Activated T-cell treated with anti-CD3 and anti-CD28 coated beads, Interleukin-2, amount 50 U/mL, for 48 hours (primary cell): ENCODE measurements around the gene GTF2A1L.
"Not testable (repeated sequence)": the region's sequence is repeated elsewhere in the genome, so short reads cannot be mapped to it uniquely, and the experiment has no call there.

ENCODE experiments used
- DNase-seq, 2 experiments: peaks; one replicate each; pipeline ENCODE4 v3.0.0-alpha.2; 2020

GTF2A1L gene, protein sequence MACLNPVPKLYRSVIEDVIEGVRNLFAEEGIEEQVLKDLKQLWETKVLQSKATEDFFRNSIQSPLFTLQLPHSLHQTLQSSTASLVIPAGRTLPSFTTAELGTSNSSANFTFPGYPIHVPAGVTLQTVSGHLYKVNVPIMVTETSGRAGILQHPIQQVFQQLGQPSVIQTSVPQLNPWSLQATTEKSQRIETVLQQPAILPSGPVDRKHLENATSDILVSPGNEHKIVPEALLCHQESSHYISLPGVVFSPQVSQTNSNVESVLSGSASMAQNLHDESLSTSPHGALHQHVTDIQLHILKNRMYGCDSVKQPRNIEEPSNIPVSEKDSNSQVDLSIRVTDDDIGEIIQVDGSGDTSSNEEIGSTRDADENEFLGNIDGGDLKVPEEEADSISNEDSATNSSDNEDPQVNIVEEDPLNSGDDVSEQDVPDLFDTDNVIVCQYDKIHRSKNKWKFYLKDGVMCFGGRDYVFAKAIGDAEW

DNA sequence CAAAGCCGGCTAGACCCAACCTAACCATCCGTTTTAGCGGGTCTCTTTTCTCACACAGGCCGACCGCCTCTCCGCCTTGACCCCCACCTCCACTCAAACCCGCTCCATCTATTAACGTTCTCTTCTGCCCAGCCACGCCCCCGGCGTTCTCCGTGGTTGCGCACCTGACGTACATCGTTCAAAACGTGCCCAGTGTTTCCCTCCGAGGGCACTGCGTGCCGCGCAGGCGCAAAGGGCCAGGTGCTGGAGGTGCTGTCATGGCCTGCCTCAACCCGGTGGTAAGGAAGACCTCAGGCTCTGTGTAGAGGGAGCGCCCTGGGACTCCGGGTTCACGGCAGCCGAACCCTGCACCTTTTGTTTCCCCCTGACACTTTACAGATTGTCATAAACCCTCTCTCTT is at the start of gene GTF2A1L:
GTF2A1L (plus strand) TSS at position 239 of the 400 bp plus-strand sequence; CDS start at position 258, 19 bp downstream.
- DNase-seq, result no peak

DNA sequence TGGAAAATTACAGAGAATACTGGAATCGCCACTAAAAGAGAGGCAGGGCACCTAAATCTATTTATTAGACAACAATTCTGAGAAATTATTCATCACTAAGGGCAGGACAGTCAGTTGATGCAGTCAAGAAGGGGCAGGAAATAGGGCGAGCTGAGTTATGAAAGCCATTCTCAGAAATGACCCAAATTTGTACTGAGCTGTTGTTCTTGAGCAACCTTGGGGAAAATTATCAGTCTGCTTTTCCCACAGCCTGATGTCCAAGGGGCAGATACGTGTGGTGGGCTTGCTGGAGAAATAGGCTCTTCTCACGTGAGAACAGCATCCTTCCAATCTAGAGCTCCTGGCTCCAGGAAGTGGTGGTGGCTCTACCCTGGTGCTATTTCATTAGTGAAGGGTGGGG is 49.1 kb upstream of the GTF2A1L start:
- no peak for DNase-seq

DNA sequence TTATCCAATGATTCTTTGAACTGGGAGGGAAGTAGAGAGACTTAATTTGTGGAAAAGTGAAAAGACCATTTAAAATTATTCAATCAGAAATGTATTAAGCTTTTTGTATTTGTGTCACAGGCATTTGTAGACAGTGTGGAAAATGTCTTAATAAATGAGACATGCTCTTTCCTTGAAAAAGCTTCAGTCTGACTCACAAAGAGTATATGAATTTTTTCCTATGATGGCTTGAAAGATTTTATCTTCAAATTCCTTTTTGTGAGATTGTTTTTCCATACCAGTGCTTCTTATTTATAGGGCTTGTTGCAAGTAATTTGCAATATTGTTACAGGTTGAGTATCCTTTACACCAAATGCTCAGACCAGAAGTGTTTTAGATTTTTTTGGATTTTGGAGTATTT is 48.2 kb upstream of the GTF2A1L start:
- no peak for DNase-seq

DNA sequence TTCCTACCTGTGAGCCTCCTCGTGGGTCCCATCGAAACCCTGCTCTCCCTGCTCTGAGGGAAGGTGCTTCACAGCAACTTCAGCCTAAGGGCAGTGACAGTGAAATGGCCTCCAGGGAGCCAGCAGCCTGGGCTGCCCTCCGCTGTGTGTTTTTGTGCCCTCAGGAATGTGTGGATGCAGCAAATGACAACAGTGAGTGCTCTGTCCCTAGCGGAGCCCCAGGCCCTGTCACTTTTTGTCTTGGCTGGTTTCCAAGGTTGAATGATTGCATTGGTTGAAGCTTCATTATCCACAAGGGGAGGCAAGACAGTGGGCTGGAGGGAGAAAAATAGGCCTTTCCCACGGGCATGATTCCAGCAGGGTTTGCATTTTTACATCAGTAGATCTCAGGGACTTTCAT is 44.8 kb upstream of the GTF2A1L start:
- no peak for DNase-seq

DNA sequence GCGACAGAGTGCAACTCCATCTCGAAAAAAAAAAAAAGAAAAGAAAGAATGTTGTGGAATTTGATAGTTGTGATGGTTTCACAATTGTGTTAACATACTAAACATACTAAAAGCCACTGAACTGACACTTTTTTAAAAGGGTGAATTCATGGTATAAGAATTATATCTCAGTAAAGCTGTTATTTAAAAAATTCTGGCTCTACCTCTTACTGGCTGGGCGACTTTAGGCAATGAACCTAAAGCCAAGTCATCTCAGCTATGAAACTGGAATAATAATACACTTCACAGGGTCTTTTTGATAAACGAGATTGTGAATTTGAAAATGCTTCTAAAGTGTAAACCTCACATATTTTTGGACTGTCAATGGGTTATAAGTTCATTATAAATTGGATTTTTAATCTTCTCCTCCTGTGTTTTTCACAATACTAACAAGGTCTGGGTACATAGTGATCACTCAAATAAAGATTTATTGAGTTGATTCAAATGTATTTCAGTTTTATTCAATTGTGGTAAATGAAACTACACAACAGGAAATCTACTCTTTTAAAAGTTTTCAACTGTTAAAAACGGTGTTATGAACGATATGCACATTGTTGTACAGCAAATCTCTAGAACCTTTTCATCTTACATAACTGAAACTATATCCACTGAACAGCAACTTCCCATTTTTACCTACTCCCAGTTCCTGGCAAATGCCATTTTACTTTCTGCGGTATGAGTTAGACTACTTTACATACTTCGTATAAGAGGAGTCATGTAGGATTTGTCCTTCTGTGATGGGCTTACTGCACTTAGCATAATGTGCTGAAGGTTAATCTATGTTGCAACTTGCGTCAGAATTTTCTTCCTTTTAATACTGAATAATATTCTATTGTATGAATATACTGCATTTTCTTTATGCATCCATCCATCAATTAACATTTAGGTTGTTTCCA is 43.0 kb upstream of the GTF2A1L start:
- DNase-seq, result no peak

DNA sequence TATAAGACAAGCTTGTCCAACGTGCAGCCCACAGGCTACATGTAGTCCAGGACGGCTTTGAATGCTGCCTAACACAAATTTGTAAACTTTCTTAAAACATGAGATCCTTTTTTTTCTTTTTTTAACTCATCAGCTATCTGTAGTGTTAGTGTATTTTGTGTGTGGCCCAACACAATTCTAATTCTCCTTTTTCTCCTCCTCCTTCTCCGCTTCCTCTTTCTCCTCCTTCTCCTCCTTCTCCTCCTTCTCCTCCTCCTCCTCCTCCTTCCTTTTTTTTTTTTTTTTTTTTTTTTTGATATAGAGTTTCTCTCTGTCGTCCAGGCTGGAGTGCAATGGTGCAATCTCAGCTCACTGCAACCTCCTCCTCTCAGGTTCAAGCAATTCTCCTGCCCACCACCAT is 39.3 kb upstream of the GTF2A1L start:
- no peak for DNase-seq

DNA sequence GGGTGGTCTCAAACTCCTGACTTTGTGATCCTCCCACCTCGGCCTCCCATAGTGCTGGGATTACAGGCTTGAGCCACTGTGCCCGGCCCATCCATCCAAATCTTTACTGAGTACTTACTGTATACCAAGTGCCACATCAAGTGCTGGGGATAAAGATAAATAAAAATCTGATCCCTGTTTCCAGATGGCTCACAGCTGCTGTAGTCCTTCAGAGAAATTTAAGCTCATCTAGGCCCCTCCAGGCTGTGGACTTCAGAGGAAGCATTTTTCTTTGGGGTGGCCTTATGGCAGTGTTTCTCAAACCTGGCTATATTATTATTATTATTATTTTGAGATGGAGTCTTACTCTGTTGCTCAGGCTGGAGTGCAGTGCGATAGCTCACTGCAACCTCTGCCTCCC is 33.7 kb upstream of the GTF2A1L start:
- DNase-seq, result no peak

DNA sequence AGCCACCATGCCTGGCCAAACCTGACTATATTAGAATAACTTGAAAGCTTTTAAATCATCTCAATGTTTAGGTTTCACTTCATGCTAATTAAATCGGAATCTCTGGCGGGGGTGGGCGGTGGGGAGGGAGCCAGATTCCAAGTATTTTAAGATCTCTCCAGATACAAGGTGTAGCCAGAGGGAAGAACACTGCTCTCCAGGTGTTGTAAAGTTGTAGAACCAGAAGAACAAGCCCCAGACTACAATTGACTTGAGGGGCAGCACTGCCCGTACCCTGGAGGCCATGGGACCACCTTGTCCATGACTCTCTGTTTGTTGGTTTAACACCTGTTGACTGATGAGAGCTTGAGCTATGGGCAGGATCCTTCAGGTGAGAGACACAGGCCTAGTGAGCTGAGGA is 33.1 kb upstream of the GTF2A1L start:
- no peak for DNase-seq

DNA sequence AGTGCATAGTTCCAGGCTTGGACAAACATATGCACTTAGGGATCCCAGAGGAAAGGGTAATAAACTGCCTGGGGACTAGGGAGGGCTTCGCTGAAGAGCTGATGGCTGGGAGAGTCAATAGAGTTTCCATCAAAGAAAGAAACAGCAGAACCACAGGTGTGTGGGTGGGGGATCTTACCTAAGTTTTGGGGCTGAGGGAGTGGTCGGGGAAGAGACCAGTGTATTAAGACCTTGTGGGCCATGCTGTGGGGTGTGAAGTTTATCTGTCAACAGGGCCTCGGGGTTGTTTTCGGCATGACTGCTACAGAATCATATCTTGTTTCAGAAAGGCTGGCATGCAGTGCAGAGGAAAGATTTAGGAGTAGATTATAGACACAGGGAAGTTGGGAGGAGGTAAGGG is 31.2 kb upstream of the GTF2A1L start:
- no peak for DNase-seq

DNA sequence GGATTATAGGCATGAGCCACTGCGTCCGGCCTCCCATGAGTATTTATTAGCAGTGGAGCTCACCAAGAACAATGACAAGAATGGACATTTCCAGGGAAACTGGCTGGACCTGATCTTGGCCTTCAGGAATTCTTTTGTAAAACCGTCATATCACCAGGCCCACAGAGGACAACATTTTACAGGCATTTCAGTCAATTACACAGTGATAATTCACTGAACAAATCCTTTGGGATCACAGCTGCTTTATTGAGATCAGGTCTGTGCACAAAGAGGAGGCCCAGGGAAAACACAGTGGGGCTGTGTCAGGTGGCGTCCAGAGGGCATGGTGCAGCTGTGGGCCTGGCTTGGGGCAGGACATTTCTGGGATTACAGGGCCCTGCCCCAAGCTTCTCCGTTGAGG is 30.1 kb upstream of the GTF2A1L start:
- no peak for DNase-seq

DNA sequence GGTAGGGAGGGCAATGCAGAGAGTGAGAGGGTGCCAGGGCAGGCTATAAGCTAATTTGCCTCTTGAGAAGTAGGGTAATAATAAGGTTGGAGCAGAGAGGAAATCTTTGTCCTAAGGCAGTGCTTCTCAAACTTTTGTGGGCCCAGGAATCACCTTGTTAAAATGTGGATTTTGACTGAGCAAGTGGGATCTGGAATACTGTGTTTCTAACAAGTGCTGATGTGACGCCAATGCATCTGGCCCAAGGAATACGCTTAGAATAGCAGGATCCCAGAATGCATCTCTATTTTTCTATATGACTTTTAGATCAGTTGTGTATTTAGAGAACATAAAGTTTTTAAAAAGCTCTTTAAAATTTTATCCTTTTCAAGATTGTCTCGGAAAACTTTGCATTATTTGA is 29.7 kb upstream of the GTF2A1L start:
- DNase-seq, result no peak

DNA sequence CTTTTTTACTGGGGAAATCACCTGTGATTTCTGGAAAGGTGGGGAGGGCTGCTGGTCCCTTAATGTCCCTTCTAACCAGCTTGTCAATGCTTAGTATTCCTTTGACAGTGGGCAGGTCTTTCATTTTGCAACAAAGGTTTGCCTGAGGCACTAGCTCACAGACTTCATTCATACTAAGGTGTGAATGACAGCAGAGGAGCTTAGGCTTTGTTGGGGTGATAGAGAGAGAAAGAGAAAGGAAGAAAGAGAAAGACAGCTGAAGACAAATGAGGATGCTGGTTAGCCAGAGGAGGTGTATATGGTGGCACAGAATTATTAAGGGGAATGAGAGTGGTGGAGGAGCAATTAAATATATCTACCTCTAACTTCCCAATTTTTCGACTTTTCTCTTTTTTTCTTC is 28.9 kb upstream of the GTF2A1L start:
- no peak for DNase-seq

DNA sequence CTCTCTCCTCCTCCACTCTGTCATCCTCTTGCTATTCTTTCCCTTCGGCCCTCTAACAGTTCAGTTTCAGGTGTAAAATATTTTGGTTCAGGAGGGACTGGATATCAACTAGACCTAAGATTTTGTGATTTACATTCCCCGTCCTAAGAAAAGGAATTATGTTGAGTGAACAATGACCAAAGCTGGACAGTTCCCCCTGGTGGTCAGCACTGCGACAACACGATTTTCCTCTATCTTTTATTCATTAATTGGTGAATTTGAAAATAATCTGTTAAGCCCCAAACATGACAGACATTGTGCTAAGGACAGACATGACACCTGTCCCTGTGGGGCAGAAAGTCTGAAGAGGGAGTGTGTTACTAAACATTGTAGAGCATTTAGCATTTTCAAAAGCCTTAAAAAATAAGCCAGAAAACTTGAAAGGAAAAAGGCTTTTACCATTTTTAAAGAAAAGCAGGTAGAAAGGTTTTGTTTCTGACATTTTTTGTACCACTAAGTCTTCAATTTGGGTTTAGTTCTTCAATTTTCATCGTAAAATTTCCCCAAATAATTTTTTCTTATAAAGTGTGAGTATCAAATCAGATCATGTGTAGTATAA is 28.4 kb upstream of the GTF2A1L start:
- no peak for DNase-seq

DNA sequence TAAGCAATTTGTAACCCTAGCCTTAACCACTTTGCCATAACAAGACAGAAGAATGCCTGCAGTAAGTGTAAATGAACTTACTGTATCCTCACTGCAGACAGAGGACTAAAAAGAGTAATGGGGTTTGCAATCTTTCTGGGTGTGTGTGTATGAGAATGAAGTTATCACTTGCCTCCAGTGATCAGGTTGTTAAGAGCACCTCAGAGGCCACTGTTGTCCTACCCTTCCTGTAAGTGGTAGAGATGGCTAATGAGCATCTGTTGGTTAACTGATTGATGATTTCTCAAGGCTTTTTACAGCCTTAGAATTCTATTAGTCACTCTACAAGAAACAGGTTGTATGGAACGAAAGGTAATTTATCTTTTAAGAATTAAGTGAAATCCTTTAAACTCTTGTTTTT is 27.6 kb upstream of the GTF2A1L start:
- DNase-seq, result no peak

DNA sequence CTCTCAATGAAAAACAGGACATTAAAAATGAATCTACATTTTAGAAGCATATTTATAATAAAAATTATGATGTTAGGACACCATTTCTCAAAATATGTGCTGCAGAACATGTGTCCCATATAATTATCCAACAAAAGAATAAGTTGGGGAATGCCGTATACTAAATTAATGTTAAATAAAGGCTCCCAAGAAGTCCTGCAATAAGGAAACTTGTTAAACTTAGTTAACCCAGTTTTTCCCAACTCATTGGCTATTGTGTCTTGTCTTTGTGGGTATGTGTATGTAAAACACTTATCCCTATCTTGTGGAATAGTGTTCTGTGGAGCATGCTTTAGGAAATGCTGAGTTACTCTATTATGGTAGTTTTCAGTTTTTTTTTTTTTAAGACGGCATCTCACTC is 25.6 kb upstream of the GTF2A1L start:
- DNase-seq, result no peak

DNA sequence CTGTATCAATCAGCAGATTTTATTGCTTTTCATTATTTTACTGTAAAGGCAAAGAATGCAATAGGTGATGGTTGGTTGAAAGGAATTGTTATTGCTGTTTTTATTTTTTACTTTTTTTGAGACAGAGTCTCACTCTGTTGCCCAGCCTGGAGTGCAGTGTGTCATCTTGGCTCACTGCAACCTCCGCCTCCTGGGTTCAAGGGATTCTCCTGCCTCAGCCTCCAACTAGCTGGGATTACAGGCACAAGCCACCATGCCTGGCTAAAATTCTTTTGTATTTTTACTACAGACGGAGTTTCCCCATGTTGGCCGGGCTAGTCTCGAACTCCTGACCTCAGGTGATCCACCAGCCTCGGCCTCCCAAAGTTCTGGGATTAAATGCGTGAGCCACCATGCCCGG is 20.9 kb upstream of the GTF2A1L start:
- DNase-seq, result not testable (repeated sequence)

DNA sequence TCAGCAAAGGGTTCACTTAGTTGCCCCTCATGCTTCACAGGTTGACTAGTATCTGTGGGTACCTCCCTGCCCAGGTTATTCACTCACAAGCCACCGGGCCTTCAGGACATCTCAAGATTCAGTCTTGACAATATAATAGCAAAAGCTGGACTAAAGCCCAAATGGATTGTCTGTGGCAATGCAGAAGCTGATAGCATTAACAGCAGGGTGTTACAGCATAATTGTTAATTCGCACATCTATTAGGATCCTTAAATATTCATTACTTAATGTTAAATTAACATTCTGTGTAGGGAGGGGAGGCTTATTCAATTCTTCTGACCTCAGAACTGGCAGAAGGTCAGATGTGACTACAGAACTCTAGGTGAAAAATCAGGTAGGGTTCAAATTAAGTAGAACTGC is 20.2 kb upstream of the GTF2A1L start:
- DNase-seq, result no peak

DNA sequence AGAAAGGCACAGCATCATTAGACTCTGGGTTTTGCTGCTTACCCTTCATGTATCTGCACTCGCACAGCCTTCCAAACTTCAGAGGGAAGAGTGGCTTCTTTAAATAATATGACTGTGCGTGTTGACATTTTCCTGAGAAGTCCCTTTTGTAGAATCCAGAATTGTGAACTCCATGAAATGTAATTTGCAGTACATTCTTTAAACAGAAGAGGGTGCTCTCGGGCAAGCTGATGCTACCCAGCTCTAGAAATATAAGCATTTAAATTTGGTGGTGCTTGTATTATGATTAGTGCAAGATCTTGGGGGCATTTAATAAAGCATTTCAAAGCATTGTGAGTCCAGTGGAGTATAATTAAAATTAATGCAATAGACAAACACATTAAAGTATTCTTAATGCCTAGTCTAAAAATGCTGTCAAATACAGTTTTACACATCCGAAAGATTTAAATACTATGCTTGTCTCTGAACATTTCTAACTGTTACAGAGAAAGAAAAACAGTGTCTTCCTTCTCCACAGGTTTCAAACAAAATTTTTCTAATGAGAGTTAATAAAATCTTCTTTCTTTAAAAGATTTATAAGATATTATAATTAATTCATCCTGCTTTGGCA is 17.3 kb upstream of the GTF2A1L start:
- DNase-seq, result no peak

DNA sequence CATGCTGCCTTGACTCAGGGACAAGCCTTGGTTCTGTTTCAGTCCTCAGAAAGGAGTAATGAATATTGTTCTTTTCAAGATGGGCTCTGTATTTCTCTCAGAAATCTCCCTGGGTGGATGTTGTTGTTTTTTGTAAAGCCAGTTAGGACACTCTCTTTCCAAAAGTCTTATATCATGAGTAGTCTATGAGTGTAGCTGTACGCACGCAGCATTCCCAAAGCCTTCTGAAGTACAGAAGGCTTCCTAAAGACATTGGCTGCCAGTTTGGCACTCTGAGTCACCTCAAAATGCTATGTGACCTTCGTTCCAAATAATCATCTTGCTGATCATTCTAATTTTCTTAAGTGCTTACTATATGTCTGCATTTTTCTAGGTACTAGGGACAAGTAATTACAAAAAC is 16.7 kb upstream of the GTF2A1L start:
- no peak for DNase-seq

DNA sequence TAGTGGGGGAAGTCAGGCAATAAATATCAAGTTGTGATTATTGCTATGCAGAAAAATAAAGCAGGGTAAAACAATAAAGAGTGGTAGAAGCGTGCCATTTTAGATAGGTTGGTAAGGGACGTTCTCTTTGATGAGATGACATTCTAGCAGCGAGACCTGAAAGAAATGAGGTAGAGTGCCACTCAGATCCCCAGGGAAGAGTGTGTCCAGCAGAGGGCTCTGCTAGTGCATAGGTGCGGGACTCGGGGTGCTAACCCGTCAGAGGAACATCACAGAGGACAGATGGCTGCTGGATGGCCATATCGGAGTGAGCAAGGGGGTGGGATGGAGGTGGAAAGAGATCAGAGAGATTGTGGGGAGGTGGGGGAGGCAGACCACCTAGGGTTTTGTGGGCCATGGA is 16.3 kb upstream of the GTF2A1L start:
- DNase-seq, result peak; percentile 22 to 23

DNA sequence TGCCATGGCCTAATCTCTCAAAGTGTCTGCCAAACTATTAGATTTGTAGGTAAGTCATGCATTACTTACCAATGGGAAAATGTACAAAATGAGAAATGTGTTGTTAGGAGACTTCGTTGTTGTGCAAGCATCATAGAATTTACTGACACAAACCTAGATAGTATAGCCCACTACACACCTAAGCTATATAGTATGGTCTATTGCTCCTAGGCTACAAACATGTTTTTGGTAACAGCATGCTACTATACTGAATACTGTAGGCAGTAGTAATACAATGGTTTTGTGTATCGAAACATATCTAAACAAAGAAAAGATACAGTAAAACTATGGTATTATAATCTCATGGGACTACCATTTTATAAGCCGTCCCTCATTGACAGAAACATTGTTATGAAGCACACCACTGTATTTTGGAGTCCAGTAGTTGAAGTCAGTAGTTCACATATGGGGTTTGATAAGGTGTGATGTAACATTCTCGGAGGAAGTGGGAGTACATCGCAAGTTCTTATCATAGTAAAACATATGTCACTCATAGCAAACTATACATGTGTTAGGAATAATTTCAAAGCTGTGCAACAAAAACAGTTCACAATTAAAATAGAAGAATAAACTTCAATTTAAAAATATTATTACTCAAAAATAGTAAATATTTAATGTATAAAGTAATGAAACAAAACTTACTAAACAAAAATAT is 12.0 kb upstream of the GTF2A1L start:
- no peak for DNase-seq

DNA sequence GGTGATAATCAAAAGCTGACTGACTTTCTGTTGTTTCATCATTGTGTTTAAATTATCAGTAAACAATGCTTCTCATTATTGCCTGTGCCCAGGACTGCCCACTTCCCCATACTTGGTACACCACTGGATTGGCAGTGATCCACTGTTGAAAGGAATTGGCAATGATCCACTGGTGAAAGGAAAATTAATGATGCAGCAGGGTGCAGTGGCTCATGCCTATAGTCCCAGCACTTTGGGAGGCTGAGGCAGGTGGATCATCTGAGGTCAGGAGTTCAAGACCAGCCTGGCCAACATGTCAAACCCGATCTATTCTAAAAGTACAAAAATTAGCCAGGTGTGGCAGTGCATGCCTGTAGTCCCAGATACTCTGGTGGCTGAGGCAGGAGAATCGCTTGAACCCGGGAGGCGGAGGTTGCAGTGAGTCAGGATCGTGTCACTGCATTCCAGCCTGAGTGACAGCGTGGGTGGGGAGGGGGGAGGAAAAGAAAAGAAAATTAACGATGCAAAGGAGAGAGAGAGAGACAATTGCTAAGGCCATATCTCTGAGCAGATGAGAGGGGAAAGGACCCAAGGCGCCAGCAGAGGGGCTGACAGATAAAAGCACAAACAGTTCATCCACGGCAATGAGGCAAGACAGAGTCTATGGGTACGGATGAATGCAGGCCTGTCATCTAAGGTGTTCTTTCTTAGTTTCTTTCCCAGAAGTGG is 10.2 kb upstream of the GTF2A1L start:
- no peak for DNase-seq
